Fibroblast of villous mesenchyme (primary cell): Measurements from ENCODE around the gene HHAT. TPM values are rescaled to one million over a fixed set of nuclear protein-coding genes. Genes with fewer than 3 reads are reported as not detected.

Source experiments
- DNase-seq: peaks from one replicate; pipeline ENCODE4 v3.0.0-alpha.2; 2010; ENCODE audit warnings: low read depth
- H3K4me3 ChIP-seq: 2 replicates; pipeline ENCODE4 v1.5.1; 2011; ENCODE audit warnings: low read depth, mild to moderate bottlenecking, low read length
- total RNA-seq: library from RNA; depleted of rRNA; stranded (reverse); fragments of >200 nt; gene quantifications from 2 replicates; pipeline ENCODE4 v1.2.3, GENCODE V29; 2012
- TF ChIP-seq, protein P1 (sequence below): IDR thresholded peaks from 2 replicates; pipeline ENCODE4 v1.5.1; 2012; ENCODE audit warnings: low read depth, mild to moderate bottlenecking, low read length; ENCODE audit not compliant: insufficient read depth

Gene HHAT
- total RNA-seq, 1 donor = 15.1 TPM

GRCh38 chr1:210361665-210362064, 33.0 kb downstream of the HHAT start:
- TF ChIP-seq, protein P1, sequence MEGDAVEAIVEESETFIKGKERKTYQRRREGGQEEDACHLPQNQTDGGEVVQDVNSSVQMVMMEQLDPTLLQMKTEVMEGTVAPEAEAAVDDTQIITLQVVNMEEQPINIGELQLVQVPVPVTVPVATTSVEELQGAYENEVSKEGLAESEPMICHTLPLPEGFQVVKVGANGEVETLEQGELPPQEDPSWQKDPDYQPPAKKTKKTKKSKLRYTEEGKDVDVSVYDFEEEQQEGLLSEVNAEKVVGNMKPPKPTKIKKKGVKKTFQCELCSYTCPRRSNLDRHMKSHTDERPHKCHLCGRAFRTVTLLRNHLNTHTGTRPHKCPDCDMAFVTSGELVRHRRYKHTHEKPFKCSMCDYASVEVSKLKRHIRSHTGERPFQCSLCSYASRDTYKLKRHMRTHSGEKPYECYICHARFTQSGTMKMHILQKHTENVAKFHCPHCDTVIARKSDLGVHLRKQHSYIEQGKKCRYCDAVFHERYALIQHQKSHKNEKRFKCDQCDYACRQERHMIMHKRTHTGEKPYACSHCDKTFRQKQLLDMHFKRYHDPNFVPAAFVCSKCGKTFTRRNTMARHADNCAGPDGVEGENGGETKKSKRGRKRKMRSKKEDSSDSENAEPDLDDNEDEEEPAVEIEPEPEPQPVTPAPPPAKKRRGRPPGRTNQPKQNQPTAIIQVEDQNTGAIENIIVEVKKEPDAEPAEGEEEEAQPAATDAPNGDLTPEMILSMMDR = no peak
- no peak for DNase-seq
- no peak overlapping the region for H3K4me3 ChIP-seq

- TF ChIP-seq, protein P1 = no peak
- H3K4me3 ChIP-seq = no peak overlapping the region
- DNase-seq = peak; percentile 10
Observed at GRCh38 chr1:210362526-210362925, 33.8 kb downstream of the HHAT start.

- H3K4me3 ChIP-seq = no peak overlapping the region
- DNase-seq = no peak
- TF ChIP-seq, protein P1 = no peak
Observed at GRCh38 chr1:210363119-210363518, 34.4 kb downstream of the HHAT start.

- DNase-seq = no peak
- TF ChIP-seq, protein P1 = no peak
- no peak overlapping the region for H3K4me3 ChIP-seq
Observed at GRCh38 chr1:210364479-210364878, 35.8 kb downstream of the HHAT start.

GRCh38 chr1:210366767-210367166, 38.1 kb downstream of the HHAT start:
- no peak for DNase-seq
- TF ChIP-seq, protein P1 = no peak
- no peak overlapping the region for H3K4me3 ChIP-seq

DNA sequence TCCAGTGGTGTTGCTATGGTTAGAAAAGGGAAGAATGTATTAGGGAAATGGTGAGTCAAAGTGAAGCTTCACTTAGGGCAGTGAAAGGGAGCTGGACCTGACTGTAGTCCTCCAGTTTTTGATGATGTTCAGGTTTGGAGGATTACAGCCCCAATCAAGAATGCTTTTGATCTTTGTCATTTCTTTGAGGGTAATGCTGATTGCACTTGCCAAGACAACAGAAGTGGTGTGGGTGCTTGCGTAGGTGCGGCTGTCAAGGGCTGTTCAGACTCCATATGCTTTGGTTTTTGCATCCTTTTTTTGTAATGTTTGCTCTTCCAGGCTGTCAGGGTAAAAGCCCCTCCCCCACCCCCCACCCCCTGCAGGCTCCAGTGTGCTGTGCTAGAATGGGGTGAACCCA, 38.9 kb downstream of the HHAT start:
- DNase-seq = no peak
- no peak overlapping the region for H3K4me3 ChIP-seq
- TF ChIP-seq, protein P1 = no peak

GRCh38 chr1:210369425-210369824, 40.7 kb downstream of the HHAT start:
- no peak overlapping the region for H3K4me3 ChIP-seq
- TF ChIP-seq, protein P1 = no peak
- DNase-seq = no peak
